Esophagus squamous epithelium (tissue), 4 donors: ENCODE measurements around the gene MID1IP1.

ENCODE experiments used
- POLR2A ChIP-seq, 4 donors: fragments of 450-650 bp; IDR thresholded peaks; one replicate each; pipeline ENCODE4 v1.6.1; 2017; ENCODE audit warnings: antibody characterized with exemption in 4 of 4, mild to moderate bottlenecking in 4 of 4, moderate library complexity in 3 of 4
- TF ChIP-seq, protein P1 (sequence below), 6 experiments: fragments of 450-650 bp in 4 of 6; fragments of 200-600 bp in 2 of 6; sonication (generic) in 2 of 6; IDR thresholded peaks; one replicate each; pipeline ENCODE4 v1.5.1; 2016 to 2019; ENCODE audit warnings: antibody characterized with exemption in 6 of 6, mild to moderate bottlenecking in 4 of 6, moderate library complexity in 4 of 6

DNA sequence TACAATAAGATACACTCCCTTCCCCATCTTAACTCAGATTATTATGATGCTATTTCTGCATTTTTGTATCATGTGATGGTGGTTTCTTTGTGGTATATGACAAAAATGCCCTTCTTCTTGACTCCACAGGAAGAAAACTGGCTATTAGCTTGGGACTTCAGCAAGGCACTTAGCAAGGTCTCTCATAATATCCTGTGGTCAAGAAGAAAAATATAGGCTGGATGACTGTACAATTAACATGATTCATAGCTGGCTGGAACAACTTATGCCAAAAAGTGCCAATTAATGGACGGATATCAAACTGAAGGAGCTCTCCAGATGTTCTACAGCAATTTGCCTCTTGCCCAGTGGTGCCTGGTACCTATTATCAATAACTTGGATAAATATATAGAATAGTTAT lies 2.3 kb upstream of the MID1IP1 start:
- TF ChIP-seq, protein P1, sequence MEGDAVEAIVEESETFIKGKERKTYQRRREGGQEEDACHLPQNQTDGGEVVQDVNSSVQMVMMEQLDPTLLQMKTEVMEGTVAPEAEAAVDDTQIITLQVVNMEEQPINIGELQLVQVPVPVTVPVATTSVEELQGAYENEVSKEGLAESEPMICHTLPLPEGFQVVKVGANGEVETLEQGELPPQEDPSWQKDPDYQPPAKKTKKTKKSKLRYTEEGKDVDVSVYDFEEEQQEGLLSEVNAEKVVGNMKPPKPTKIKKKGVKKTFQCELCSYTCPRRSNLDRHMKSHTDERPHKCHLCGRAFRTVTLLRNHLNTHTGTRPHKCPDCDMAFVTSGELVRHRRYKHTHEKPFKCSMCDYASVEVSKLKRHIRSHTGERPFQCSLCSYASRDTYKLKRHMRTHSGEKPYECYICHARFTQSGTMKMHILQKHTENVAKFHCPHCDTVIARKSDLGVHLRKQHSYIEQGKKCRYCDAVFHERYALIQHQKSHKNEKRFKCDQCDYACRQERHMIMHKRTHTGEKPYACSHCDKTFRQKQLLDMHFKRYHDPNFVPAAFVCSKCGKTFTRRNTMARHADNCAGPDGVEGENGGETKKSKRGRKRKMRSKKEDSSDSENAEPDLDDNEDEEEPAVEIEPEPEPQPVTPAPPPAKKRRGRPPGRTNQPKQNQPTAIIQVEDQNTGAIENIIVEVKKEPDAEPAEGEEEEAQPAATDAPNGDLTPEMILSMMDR (IDR thresholded peaks at IDR 0.05) = no peak
- TF ChIP-seq POLR2A (IDR thresholded peaks at IDR 0.05) = no peak
